HG03342 (cell line): ENCODE results near the gene PITX3.
A peak's percentile ranks its signal among the peaks of the same experiment; 100 is the strongest.

Experiments used
- ATAC-seq: cut with Tn5 transposase; IDR thresholded peaks from one replicate; pipeline ENCODE4 v1.9.1; 2021; ENCODE audit warnings: mild to moderate bottlenecking, moderate library complexity; ENCODE audit not compliant: unreplicated experiment

The PITX3 gene

GRCh38 chr10:102241444-102242117, at the start of gene PITX3:
Gene PITX3, minus strand, starts transcription at chr10:102241512. Its CDS starts 9,432 bp downstream, at chr10:102232080.
- peak; percentile 53 for ATAC-seq

GRCh38 chr10:102289840-102290239, 48.5 kb upstream of the PITX3 start:
- ATAC-seq = no peak

- no peak for ATAC-seq
Measured at GRCh38 chr10:102289356-102289755, 48.0 kb upstream of the PITX3 start.

GRCh38 chr10:102287991-102288390, 46.7 kb upstream of the PITX3 start:
- no peak for ATAC-seq

- no peak for ATAC-seq
Measured at GRCh38 chr10:102287538-102287937, 46.2 kb upstream of the PITX3 start.

- no peak for ATAC-seq
Measured at GRCh38 chr10:102286216-102286615, 44.9 kb upstream of the PITX3 start.

GRCh38 chr10:102285133-102285532, 43.8 kb upstream of the PITX3 start:
- no peak for ATAC-seq

GRCh38 chr10:102284531-102284930, 43.2 kb upstream of the PITX3 start:
- no peak for ATAC-seq

- no peak for ATAC-seq
Measured at GRCh38 chr10:102283890-102284289, 42.6 kb upstream of the PITX3 start.

GRCh38 chr10:102283488-102283887, 42.2 kb upstream of the PITX3 start:
- no peak for ATAC-seq

- no peak for ATAC-seq
Measured at GRCh38 chr10:102281102-102281487, 39.8 kb upstream of the PITX3 start.

GRCh38 chr10:102280397-102281101, 39.2 kb upstream of the PITX3 start:
- ATAC-seq = no peak

- ATAC-seq = no peak
Measured at GRCh38 chr10:102279104-102279503, 37.8 kb upstream of the PITX3 start.

GRCh38 chr10:102275343-102275742, 34.0 kb upstream of the PITX3 start:
- ATAC-seq = no peak

GRCh38 chr10:102274062-102274461, 32.8 kb upstream of the PITX3 start:
- no peak for ATAC-seq

GRCh38 chr10:102269017-102269416, 27.7 kb upstream of the PITX3 start:
- ATAC-seq = no peak

GRCh38 chr10:102268375-102268888, 27.1 kb upstream of the PITX3 start:
- ATAC-seq = no peak

GRCh38 chr10:102267748-102268147, 26.4 kb upstream of the PITX3 start:
- no peak for ATAC-seq

GRCh38 chr10:102266670-102267069, 25.4 kb upstream of the PITX3 start:
- no peak for ATAC-seq

GRCh38 chr10:102264371-102264770, 23.1 kb upstream of the PITX3 start:
- ATAC-seq = no peak

- no peak for ATAC-seq
Measured at GRCh38 chr10:102262744-102263370, 21.5 kb upstream of the PITX3 start.

GRCh38 chr10:102261842-102262241, 20.5 kb upstream of the PITX3 start:
- no peak for ATAC-seq
